ENCODE data around the gene ARPC4.

ARPC4 gene

DNA sequence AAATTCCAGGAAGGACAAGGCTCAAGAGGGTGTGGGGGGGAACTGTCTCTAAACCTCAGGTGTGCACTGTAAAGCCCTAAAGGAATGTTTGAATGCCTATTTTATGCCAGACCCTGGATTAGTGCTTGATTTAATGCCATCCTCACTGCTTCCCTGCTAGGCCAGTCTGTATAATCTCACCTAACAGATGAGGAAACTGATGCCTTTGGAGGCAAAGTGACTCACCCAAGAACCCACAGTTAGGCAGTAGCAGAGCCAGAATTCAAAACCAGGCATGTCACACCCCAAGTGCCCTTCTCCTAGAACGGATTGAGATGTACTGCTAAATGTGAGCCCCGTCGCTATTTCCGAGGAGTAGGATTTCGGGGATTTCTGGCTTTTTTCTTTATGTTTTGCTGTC is 31.0 kb upstream of the ARPC4 start:
- no peak for DNase-seq (ENCODE audit: insufficient read length, low spot score)
- TF ChIP-seq CTCF (IDR thresholded peaks at IDR 0.05; ENCODE audit: insufficient read depth, missing control alignments) = no peak
- no peak for FAIRE-seq

GRCh38 chr3:9762871-9763270 is 30.0 kb upstream of the ARPC4 start:
- FAIRE-seq (no peak), DNase-seq (ENCODE audit: insufficient read length, low spot score) (no peak)
- no peak for TF ChIP-seq CTCF (IDR thresholded peaks at IDR 0.05; ENCODE audit: insufficient read depth, missing control alignments)

- DNase-seq (ENCODE audit: insufficient read length, low spot score) (no peak), FAIRE-seq (no peak)
- TF ChIP-seq CTCF (IDR thresholded peaks at IDR 0.05; ENCODE audit: insufficient read depth, missing control alignments) = no peak
Observed at GRCh38 chr3:9765865-9766264, 27.0 kb upstream of the ARPC4 start.

GRCh38 chr3:9767418-9767817 is 25.5 kb upstream of the ARPC4 start:
- FAIRE-seq = no peak

DNA sequence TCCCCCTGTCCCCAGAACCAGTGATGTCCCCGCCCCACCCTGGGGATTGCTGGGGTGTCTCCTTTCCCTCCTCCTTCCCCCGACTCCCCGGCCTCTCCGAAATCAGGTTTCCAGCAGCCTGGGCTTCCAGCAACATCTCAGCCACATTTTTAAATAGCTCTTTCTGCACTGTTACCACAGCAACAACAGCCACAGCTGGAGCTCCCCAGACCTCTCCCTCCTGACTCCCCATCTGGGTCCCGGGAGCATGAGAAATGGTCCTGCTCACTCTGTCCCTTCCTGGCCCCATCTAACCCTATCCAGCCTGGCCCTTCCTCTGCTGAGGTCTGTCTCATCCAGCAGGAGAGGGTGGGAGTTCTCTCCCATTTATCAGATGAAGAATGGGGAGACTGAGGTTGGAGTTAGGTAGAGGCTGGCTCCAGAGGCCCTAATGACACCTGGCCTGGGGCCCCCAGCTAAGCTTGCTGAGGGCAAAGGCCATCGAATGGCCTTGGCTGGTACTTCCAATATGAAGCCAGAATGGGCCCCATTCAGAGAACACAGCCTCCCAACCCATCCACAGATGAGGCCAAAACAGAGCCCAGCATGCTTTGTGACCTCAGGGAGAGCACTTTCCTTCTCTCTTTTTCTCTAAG is 24.6 kb upstream of the ARPC4 start:
- no peak for FAIRE-seq
- no peak for TF ChIP-seq CTCF (IDR thresholded peaks at IDR 0.05; ENCODE audit: insufficient read depth, missing control alignments)
- DNase-seq (ENCODE audit: insufficient read length, low spot score) = no peak

More at GRCh38 chr3:9767418-9767817, 25.5 kb upstream of the ARPC4 start:
- DNase-seq (ENCODE audit: insufficient read length, low spot score) = no peak
- TF ChIP-seq CTCF (IDR thresholded peaks at IDR 0.05; ENCODE audit: insufficient read depth, missing control alignments) = no peak

DNA sequence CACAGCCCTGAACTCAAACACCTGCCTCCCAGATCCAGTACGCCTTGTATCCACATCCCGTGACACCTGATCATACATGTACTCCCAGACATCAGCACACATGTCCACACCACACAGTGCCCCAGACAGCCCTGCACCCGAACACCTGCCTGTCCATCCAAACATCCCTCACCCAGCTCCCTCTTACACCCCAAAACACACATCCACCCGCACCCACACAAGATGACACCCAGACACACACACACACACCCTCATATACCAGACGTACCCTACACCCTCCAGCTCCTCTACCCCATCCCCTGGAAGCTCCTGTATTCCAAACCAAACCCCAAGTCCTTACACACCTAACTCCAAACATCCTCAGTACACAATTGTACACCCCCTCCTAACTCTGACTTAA is 23.9 kb upstream of the ARPC4 start:
- DNase-seq (ENCODE audit: insufficient read length, low spot score) (no peak), FAIRE-seq (no peak)
- no peak for TF ChIP-seq CTCF (IDR thresholded peaks at IDR 0.05; ENCODE audit: insufficient read depth, missing control alignments)

GRCh38 chr3:9769426-9770275 is 23.2 kb upstream of the ARPC4 start, which contains the start of gene CAMK1:
Gene CAMK1, minus strand, starts transcription at chr3:9769947. Its CDS starts 2,198 bp downstream, at chr3:9767749.
- FAIRE-seq = no peak
- peak; percentile 73 for DNase-seq (ENCODE audit: insufficient read length, low spot score)

More at GRCh38 chr3:9769426-9770275, 23.2 kb upstream of the ARPC4 start, which contains the start of gene CAMK1:
- TF ChIP-seq CTCF (IDR thresholded peaks at IDR 0.05; ENCODE audit: insufficient read depth, missing control alignments) = no peak

All from D721Med (cell line).